Calu3 (cell line): ENCODE results near the gene LHX3. TPM values are rescaled to one million over a fixed set of nuclear protein-coding genes. Genes with fewer than 3 reads are reported as not detected.

Source experiments
- BruUV-seq: library from RNA; stranded (reverse); fragments of 400-500 nt; replicated peaks from 2 replicates; lab custom pipeline; 2021; lab: Mats Ljungman, UMichigan
- CTCF ChIA-PET: fragments of 300-600 bp; sonication (Branson Sonifier 250); formaldehyde crosslinking; loops from one replicate; lab custom pipeline; 2022; ENCODE audit warnings: antibody characterized with exemption; lab: Charles Lee
- DNase-seq: peaks from one replicate; pipeline ENCODE4 v3.0.0; 2022
- H3K27ac Mint-ChIP-seq: one replicate; pipeline ENCODE4 v1.8.0; 2022; ENCODE audit warnings: mixed read lengths; ENCODE audit not compliant: unreplicated experiment
- H3K27me3 Mint-ChIP-seq: one replicate; pipeline ENCODE4 v1.8.0; 2022; ENCODE audit warnings: mixed read lengths; ENCODE audit not compliant: unreplicated experiment
- H3K36me3 Mint-ChIP-seq: one replicate; pipeline ENCODE4 v1.8.0; 2022; ENCODE audit warnings: mild to moderate bottlenecking, moderate library complexity, mixed read lengths; ENCODE audit not compliant: insufficient read depth, unreplicated experiment
- H3K4me1 Mint-ChIP-seq: one replicate; pipeline ENCODE4 v1.8.0; 2022; ENCODE audit warnings: mild to moderate bottlenecking, low read depth, mixed read lengths; ENCODE audit not compliant: unreplicated experiment
- H3K4me3 Mint-ChIP-seq: one replicate; pipeline ENCODE4 v1.8.0; 2022; ENCODE audit warnings: mild to moderate bottlenecking, low read depth, moderate library complexity, mixed read lengths; ENCODE audit not compliant: unreplicated experiment
- H3K9me3 Mint-ChIP-seq: one replicate; pipeline ENCODE4 v1.8.0; 2022; ENCODE audit warnings: low read depth, mixed read lengths; ENCODE audit not compliant: unreplicated experiment
- CTCF ChIP-seq: fragments of 200-600 bp; IDR thresholded peaks from one replicate; pipeline ENCODE4 v1.8.0; 2022; ENCODE audit warnings: antibody characterized with exemption; ENCODE audit not compliant: unreplicated experiment
- intact Hi-C: fragments of 100-400 bp; cut with micrococcal nuclease; formaldehyde crosslinking; loops from one replicate; pipeline ENCODE4 v1.10.0; 2022; ENCODE audit not compliant: unreplicated experiment
- total RNA-seq: library from RNA; stranded (reverse); gene quantifications from 2 replicates; pipeline ENCODE4 v1.2.3, GENCODE V29; 2022

LHX3 gene
- total RNA-seq, 1 experiment from 2014 or later, result not detected

- Mint-ChIP-seq H3K27me3 (no peaks in the 10 kb centered on the region), H3K4me1 (peaks cover 12% of the 10 kb centered on the region), H3K4me3 (no peak overlapping the region), H3K27ac (no peak overlapping the region), H3K36me3 (peaks cover 12% of the 10 kb centered on the region), H3K9me3 (no peaks in the 10 kb centered on the region)
- no peak for DNase-seq
- intact Hi-C loops, result no loop called here
- CTCF ChIA-PET, result no interaction called here
- BruUV-seq, result no TSS peak
- no peak for TF ChIP-seq CTCF
Measured at GRCh38 chr9:136230365-136230764, 25.4 kb upstream of the LHX3 start.

GRCh38 chr9:136229096-136230065 is 24.5 kb upstream of the LHX3 start:
- intact Hi-C loops, result no loop called here

GRCh38 chr9:136228107-136228875 is 23.4 kb upstream of the LHX3 start:
- peaks cover 12% of the 10 kb centered on the region for H3K4me1 Mint-ChIP-seq
- H3K27ac Mint-ChIP-seq, result peak overlapping the region; percentile 88
- no peaks in the 10 kb centered on the region for H3K27me3 Mint-ChIP-seq
- BruUV-seq, result no TSS peak
- no peak for TF ChIP-seq CTCF
- peak; percentile 53 for DNase-seq
- H3K36me3 Mint-ChIP-seq, result peaks cover 8% of the 10 kb centered on the region
- H3K4me3 Mint-ChIP-seq, result peak overlapping the region; percentile 12
- H3K9me3 Mint-ChIP-seq, result no peaks in the 10 kb centered on the region
- CTCF ChIA-PET, result interaction anchor here (0.7 kb wide), 1 partner anchor 30 kb away, joined by 3 read pairs; no protein-coding TSS in a partner anchor
- intact Hi-C loops, result no loop called here

More at GRCh38 chr9:136229096-136230065, 24.5 kb upstream of the LHX3 start:
- TF ChIP-seq CTCF, result no peak
- no peaks in the 10 kb centered on the region for H3K9me3 Mint-ChIP-seq
- H3K27me3 Mint-ChIP-seq, result no peaks in the 10 kb centered on the region
- peak overlapping the region; percentile 88 for H3K27ac Mint-ChIP-seq
- peaks cover 12% of the 10 kb centered on the region for H3K4me1 Mint-ChIP-seq
- CTCF ChIA-PET, result no interaction called here
- no TSS peak for BruUV-seq
- no peak overlapping the region for H3K4me3 Mint-ChIP-seq
- no peak for DNase-seq
- peaks cover 8% of the 10 kb centered on the region for H3K36me3 Mint-ChIP-seq

GRCh38 chr9:136226680-136227407 is 21.9 kb upstream of the LHX3 start:
- no peaks in the 10 kb centered on the region for H3K9me3 Mint-ChIP-seq
- no peak overlapping the region for H3K27ac Mint-ChIP-seq
- H3K36me3 Mint-ChIP-seq, result peaks cover 8% of the 10 kb centered on the region
- CTCF ChIA-PET, result no interaction called here
- no TSS peak for BruUV-seq
- intact Hi-C loops, result no loop called here
- DNase-seq, result no peak
- H3K27me3 Mint-ChIP-seq, result no peaks in the 10 kb centered on the region
- H3K4me3 Mint-ChIP-seq, result no peak overlapping the region
- no peak for TF ChIP-seq CTCF
- H3K4me1 Mint-ChIP-seq, result peaks cover 12% of the 10 kb centered on the region
